Epithelial cell of umbilical artery (primary cell): ENCODE results near the gene STXBP2. TPM values are rescaled to one million over a fixed set of nuclear protein-coding genes. Genes with fewer than 3 reads are reported as not detected.

Source experiments
- total RNA-seq: library from RNA; depleted of rRNA; stranded (reverse); fragments of >200 nt; gene quantifications from 2 replicates; pipeline ENCODE4 v1.2.3, GENCODE V29; 2014

Gene STXBP2
- total RNA-seq: 18.8 and 31.5 TPM in 2 replicates

DNA sequence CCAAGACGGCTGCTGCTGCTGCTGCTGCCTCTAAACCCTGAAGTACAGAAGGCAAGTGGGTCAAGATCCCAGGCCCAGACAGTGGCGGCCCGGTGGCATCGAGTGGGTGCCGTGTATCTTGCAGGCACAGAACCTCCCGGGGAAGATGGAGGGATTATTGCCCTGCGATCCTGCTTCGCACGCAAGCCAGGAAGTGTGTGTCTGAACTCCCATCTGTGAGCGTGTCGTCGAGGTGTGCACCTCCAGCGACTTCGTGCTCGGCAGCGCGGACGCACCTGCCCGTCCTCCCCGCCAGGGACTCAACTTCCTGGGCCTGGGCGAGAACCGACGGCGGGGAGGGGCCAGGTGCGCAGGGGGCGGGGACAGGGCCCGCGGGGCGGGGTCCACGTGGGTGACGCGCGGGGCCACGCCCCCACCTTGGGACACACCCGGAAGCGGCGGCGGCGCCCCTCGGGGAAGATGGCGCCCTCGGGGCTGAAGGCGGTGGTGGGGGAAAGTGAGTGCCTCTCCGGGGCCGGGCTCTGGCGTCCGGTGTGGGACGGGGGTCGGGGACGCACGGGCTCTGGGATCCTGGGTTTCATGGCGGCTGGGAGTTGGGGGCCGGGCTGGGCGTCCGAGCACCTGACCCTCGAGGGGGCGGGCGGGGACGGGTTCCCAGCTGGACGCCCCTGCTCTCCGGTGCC is at the start of gene STXBP2:
Gene STXBP2 (plus strand): TSS at position 420 of the 683 bp plus-strand sequence. CDS start 40 bp downstream, at position 460.

DNA sequence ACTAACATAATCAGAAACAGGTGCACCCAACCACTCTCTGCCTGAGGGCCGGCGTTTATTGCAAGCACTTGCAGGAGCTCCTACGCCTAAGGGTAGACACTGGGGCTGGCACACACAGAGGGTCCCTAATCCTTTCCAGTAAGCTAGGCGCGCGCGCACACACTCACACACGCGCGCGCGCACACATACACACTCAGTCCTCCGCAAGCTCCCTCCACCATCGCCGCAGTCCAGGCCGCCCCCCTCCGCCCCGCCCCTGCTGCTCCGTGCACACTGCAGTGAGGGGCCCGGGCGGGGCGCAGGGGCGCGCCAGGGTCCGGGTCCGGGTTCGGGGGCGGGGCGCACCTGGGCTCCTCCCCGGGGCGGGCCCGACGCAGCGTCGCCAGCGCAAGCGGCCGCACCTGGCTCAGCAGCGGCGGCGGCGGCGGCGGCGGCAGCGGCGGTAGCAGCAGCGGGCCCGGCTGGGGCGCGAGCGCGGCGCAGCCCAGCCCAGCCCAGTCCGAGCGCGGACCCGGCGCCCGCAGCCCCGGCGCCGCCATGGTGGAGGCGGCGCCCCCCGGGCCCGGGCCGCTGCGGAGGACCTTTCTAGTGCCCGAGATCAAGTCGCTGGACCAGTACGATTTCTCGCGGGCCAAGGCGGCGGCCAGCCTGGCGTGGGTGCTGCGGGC is 41.3 kb upstream of the STXBP2 start, which contains the start of gene CAMSAP3:
Gene CAMSAP3 (plus strand): TSS at position 398 of the 668 bp plus-strand sequence. CDS start 140 bp downstream, at position 538.

DNA sequence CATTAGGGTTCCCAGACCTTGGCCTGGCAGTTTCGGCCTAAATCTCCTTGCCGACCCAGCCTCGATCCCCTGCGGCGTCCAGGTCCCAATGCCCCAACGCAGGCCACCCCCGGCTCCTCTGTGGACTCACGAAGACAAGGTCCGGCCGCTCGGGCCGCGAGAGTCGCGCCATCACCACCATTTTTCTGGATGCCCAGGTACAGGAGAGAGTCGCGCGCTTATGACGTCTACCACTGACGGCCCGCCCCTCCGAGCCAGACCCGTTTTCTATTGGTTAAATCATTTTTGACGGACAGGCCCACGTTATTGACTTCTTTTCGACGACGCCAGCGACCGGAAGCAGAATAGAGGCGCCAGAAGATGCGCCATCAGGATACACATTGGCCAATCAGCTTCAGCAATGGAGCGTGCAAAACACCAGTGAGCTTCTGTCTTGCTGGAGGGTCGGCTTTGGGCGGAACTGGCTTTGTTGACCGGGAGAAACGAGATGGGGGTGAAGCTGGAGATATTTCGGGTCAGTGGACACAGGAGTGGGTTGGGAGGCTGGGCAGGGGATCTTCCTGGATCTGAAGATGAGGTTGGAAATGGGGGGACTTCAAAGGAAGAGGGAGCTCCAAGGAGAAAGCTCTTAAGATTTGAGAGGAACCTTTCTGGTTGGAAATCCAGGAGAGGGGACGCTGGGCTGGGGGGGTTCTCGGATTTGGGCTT is 7.4 kb upstream of the STXBP2 start, which contains the start of the genes PET100 and XAB2:
Gene PET100 (plus strand): TSS at position 447 of the 708 bp plus-strand sequence. CDS start 41 bp downstream, at position 488.
Gene XAB2 (minus strand): TSS at position 199 of the 708 bp plus-strand sequence. CDS start 18 bp downstream, at position 181.

DNA sequence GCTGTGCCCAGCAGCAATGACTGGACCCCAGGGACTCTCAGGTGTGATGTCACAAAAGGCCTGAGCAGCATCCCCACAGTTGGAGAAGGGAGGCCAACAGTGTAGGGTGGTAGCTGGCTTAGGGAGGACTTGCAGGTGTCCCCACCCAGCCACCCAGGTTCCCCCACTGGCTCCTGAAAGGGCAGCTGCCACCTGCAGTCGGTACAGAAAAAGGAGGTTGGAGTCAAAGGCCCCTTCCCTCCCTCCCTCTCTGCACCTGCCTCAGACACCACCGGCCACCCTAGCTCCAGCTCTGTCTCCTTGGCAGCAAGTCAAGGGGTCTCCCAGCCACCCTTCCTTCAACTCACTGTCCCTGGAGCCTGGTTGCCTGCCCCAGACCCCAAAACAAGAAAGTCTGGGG is 3.2 kb upstream of the STXBP2 start, which contains the start of gene PCP2:
Gene PCP2 (minus strand): TSS at position 22 of the 400 bp plus-strand sequence. CDS start 262 bp downstream, outside the sequence.

DNA sequence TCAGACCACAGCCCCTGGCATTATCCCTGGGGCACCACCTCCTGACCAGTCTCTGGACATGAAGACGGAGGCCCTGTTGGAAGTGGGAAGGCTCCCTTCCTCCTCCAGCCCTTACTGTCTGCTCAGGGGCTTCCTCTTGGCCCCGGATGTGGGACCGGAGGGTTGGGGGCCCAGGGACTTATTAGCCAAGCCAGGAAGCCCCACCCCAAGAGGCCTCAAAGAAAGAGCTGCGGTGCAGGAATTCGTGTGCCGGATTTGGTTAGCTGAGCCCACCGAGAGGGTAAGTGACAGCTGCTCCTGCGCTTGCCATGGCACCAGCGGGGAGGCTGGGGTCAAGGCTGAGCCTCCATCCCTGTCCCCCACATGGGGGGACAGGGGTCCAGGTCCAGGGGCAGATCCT is 31.9 kb downstream of the STXBP2 start, which contains the start of gene RETN:
Gene RETN (plus strand): TSS at position 208 of the 400 bp plus-strand sequence. CDS start 278 bp downstream, outside the sequence.

DNA sequence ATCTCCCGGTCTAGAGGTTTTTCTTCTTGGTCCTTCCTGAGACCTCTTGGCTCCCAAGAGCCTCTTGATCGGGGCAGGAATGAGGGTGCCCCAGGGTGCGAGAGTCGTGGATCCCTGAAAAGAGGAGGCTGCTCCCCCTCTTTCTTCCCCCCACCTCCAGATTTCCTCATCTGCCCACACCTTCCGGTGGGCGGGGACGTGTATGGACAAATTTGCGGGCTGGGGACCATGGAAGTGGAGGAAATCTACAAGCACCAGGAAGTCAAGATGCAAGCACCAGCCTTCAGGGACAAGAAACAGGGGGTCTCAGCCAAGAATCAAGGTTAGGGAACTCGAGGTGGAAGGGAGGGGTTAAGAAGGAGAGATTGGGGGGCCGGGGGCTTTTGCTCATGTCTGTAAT is 39.9 kb downstream of the STXBP2 start, which contains the start of gene MCEMP1:
Gene MCEMP1 (plus strand): TSS at position 237 of the 400 bp plus-strand sequence. CDS start 31 bp downstream, at position 268.

DNA sequence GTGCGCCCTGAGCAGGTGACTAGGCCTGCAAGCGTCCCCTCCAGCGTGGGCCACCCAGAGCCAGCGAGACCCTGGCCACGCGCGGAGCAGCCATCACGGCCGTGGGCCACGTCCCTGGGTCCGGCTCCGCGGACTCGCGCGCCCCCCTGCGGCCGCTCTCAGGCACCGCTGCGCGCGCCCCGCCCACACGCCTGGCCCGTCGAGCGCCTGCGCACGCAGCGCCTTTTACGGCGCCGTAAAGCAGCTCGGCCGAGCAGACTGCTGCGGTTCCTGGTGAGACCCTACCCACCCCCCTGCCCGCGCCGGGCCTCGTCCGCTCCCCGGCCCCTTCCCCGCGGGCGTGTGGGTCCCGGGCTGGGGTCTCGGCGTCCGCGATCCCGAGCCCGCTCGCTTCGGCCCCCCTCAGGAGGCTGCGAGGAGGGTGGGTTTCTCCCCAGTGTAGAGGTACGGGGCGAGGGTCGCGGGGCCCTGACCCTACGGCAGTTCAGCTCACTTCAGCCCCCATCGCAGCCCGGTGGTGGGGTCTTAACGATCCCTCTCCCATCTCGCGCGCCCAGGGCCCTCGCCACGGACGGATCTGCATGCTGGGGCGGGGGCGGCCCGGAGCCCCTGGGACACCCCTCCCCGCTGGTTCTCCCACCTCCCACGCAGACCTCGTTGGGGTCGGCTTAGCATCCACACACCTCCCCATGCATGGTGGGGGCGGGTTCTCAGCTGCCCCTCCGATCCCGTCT is 43.9 kb downstream of the STXBP2 start, which contains the start of gene TRAPPC5:
Gene TRAPPC5 (plus strand): TSS at position 228 of the 734 bp plus-strand sequence. CDS start 1,421 bp downstream, outside the sequence.

Other genes starting within 250 kb of the STXBP2 start
- gene PEX11G, start 148.1 kb upstream of the STXBP2 start, total RNA-seq: 0.91 and 3.2 TPM in 2 replicates
- gene ZNF358, start 121.0 kb upstream of the STXBP2 start, total RNA-seq: 10.0 and 12.7 TPM in 2 replicates
- 1.3 and 3.0 TPM in 2 replicates for gene MCOLN1, start 114.5 kb upstream of the STXBP2 start, total RNA-seq
- 68.2 and 79.0 TPM in 2 replicates for gene PNPLA6, start 101.4 kb upstream of the STXBP2 start, total RNA-seq
- gene CAMSAP3, start 41.2 kb upstream of the STXBP2 start, total RNA-seq: under 0.01 TPM in 1 of 2 replicates, not detected in the other
- gene XAB2, start 7.6 kb upstream of the STXBP2 start, total RNA-seq: 22.4 and 23.7 TPM in 2 replicates
- gene PET100, start 7.3 kb upstream of the STXBP2 start, total RNA-seq: 7.3 and 41.3 TPM in 2 replicates
- gene PCP2, start 3.4 kb upstream of the STXBP2 start, total RNA-seq: not detected in 2 replicates
- gene RETN, start 31.9 kb downstream of the STXBP2 start, total RNA-seq: not detected in 2 replicates
- gene MCEMP1, start 40.0 kb downstream of the STXBP2 start, total RNA-seq: not detected in 2 replicates
- gene TRAPPC5, start 43.7 kb downstream of the STXBP2 start, total RNA-seq: 77.8 and 89.3 TPM in 2 replicates
- not detected in 2 replicates for gene FCER2, start 65.0 kb downstream of the STXBP2 start, total RNA-seq
- gene CLEC4G, start 95.0 kb downstream of the STXBP2 start, total RNA-seq: not detected in 2 replicates
- not detected in 2 replicates for gene CD209, start 110.4 kb downstream of the STXBP2 start, total RNA-seq
- gene CLEC4M, start 126.1 kb downstream of the STXBP2 start, total RNA-seq: 0.97 TPM in 1 of 2 replicates, not detected in the other
- gene EVI5L, start 193.1 kb downstream of the STXBP2 start, total RNA-seq: 8.8 and 11.0 TPM in 2 replicates
- gene PRR36, start 237.3 kb downstream of the STXBP2 start, total RNA-seq: not detected in 2 replicates